K562 (cell line): ENCODE measurements around the gene NRCAM.

ENCODE experiments used
- CREM ChIP-seq: IDR thresholded peaks from 2 replicates; pipeline ENCODE4 v1.6.1; 2014; ENCODE audit warnings: antibody characterized with exemption, low read depth
- ESRRA ChIP-seq: fragments of 450-650 bp; IDR thresholded peaks from 2 replicates; pipeline ENCODE4 v1.6.1; 2014; ENCODE audit warnings: low read depth, mild to moderate bottlenecking, moderate library complexity, borderline replicate concordance
- EZH2 ChIP-seq: IDR thresholded peaks from 2 replicates; pipeline ENCODE4 v1.6.1; 2012; ENCODE audit warnings: low read depth, mild to moderate bottlenecking, inconsistent platforms, low read length, borderline replicate concordance
- HDAC6 ChIP-seq: IDR thresholded peaks from 2 replicates; pipeline ENCODE4 v1.6.1; 2012; ENCODE audit warnings: low read depth, mild to moderate bottlenecking, control low read depth, inconsistent platforms, low read length, moderate library complexity
- JUNB ChIP-seq: fragments of 450-650 bp; formaldehyde crosslinking; conservative IDR thresholded peaks from 2 replicates; pipeline ENCODE4 v1.4.0; 2020; ENCODE audit warnings: mild to moderate bottlenecking
- KLF16 ChIP-seq: IDR thresholded peaks from 2 replicates; pipeline ENCODE4 v1.6.1; 2016; ENCODE audit warnings: antibody characterized with exemption
- MAZ ChIP-seq, 2 experiments: fragments of 450-650 bp in 1 of 2; sonication (generic) in 1 of 2; formaldehyde crosslinking; IDR thresholded peaks in 1 of 2; conservative IDR thresholded peaks in 1 of 2; 2 replicates each; pipeline versions ENCODE4 v1.4.0 to v1.5.0; 2020; ENCODE audit warnings: mild to moderate bottlenecking in 1 of 2, missing genetic modification reagents in 1 of 2
- TEAD4 ChIP-seq, 2 experiments: sonication (generic) in 1 of 2; formaldehyde crosslinking in 1 of 2; IDR thresholded peaks; 2 replicates each; pipeline versions ENCODE4 v1.6.1 to v1.8.0; 2012 to 2022; ENCODE audit warnings: borderline replicate concordance in 1 of 2, inconsistent platforms in 1 of 2, low read length in 1 of 2, mild to moderate bottlenecking in 1 of 2, missing genetic modification reagents in 1 of 2
- ZNF174 ChIP-seq: fragments of 250-450 bp; sonication (Bioruptor Pico); IDR thresholded peaks from 2 replicates; pipeline ENCODE4 v1.4.0; 2020; ENCODE audit warnings: mild to moderate bottlenecking
- ZNF561 ChIP-seq: fragments of 450-650 bp; formaldehyde crosslinking; conservative IDR thresholded peaks from 2 replicates; pipeline ENCODE4 v1.4.0; 2020; ENCODE audit warnings: mild to moderate bottlenecking, moderate library complexity
- TF ChIP-seq, protein P1 (sequence below), 3 experiments: IDR thresholded peaks in 2 of 3; conservative IDR thresholded peaks in 1 of 3; 2 replicates each; pipeline ENCODE4 v1.5.1; 2011 to 2012; ENCODE audit warnings: low read length in 3 of 3, mild to moderate bottlenecking in 3 of 3, control low read depth in 2 of 3, improper control_type of control experiment in 1 of 3, inconsistent platforms in 1 of 3, low read depth in 1 of 3, mixed read lengths in 1 of 3, moderate library complexity in 1 of 3; ENCODE audit not compliant: insufficient read depth in 2 of 3
- TF ChIP-seq, protein P2 (sequence below), 2 experiments: fragments of 450-650 bp; IDR thresholded peaks; 2 replicates each; pipeline ENCODE4 v1.6.1; 2016; ENCODE audit warnings: mild to moderate bottlenecking in 2 of 2, borderline replicate concordance in 1 of 2, low read depth in 1 of 2, moderate library complexity in 1 of 2

DNA sequence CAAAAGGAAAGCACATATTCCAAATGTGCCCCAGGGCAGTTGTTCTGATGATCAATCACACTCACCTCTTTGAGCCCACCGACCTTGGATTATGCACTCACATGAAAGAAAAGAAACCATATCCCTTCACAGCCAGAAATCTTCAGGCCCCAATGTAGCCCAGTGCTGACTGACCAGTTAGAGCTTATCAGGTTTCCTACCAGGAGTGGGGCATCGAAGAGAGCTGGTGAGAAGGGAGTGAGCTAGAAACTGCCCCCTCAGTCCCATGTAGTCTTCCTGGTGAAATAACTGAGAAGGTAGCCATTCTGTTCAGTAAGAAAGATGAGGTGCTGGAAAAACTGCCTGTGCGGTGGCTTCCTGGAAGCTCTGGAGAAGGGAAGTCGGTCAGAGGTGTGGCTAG is 32.2 kb downstream of the NRCAM start:
- no peak for TF ChIP-seq EZH2
- TF ChIP-seq ZNF174 (CRISPR knock-in tag), result no peak
- TF ChIP-seq, protein P1, sequence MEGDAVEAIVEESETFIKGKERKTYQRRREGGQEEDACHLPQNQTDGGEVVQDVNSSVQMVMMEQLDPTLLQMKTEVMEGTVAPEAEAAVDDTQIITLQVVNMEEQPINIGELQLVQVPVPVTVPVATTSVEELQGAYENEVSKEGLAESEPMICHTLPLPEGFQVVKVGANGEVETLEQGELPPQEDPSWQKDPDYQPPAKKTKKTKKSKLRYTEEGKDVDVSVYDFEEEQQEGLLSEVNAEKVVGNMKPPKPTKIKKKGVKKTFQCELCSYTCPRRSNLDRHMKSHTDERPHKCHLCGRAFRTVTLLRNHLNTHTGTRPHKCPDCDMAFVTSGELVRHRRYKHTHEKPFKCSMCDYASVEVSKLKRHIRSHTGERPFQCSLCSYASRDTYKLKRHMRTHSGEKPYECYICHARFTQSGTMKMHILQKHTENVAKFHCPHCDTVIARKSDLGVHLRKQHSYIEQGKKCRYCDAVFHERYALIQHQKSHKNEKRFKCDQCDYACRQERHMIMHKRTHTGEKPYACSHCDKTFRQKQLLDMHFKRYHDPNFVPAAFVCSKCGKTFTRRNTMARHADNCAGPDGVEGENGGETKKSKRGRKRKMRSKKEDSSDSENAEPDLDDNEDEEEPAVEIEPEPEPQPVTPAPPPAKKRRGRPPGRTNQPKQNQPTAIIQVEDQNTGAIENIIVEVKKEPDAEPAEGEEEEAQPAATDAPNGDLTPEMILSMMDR (IDR thresholded peaks at IDR 0.05 in 2 of 3, conservative IDR thresholded peaks at IDR 0.05 in 1 of 3; ENCODE audit: insufficient read depth in 2 of 3, low read depth in 1 of 3, low read length in 3 of 3), result no peak
- TF ChIP-seq TEAD4 (IDR thresholded peaks at IDR 0.05; ENCODE audit: low read length), result no peak
- no peak for TF ChIP-seq TEAD4 (CRISPR knock-in tag; IDR thresholded peaks at IDR 0.05; ENCODE audit: borderline replicate concordance)
- TF ChIP-seq, protein P2, sequence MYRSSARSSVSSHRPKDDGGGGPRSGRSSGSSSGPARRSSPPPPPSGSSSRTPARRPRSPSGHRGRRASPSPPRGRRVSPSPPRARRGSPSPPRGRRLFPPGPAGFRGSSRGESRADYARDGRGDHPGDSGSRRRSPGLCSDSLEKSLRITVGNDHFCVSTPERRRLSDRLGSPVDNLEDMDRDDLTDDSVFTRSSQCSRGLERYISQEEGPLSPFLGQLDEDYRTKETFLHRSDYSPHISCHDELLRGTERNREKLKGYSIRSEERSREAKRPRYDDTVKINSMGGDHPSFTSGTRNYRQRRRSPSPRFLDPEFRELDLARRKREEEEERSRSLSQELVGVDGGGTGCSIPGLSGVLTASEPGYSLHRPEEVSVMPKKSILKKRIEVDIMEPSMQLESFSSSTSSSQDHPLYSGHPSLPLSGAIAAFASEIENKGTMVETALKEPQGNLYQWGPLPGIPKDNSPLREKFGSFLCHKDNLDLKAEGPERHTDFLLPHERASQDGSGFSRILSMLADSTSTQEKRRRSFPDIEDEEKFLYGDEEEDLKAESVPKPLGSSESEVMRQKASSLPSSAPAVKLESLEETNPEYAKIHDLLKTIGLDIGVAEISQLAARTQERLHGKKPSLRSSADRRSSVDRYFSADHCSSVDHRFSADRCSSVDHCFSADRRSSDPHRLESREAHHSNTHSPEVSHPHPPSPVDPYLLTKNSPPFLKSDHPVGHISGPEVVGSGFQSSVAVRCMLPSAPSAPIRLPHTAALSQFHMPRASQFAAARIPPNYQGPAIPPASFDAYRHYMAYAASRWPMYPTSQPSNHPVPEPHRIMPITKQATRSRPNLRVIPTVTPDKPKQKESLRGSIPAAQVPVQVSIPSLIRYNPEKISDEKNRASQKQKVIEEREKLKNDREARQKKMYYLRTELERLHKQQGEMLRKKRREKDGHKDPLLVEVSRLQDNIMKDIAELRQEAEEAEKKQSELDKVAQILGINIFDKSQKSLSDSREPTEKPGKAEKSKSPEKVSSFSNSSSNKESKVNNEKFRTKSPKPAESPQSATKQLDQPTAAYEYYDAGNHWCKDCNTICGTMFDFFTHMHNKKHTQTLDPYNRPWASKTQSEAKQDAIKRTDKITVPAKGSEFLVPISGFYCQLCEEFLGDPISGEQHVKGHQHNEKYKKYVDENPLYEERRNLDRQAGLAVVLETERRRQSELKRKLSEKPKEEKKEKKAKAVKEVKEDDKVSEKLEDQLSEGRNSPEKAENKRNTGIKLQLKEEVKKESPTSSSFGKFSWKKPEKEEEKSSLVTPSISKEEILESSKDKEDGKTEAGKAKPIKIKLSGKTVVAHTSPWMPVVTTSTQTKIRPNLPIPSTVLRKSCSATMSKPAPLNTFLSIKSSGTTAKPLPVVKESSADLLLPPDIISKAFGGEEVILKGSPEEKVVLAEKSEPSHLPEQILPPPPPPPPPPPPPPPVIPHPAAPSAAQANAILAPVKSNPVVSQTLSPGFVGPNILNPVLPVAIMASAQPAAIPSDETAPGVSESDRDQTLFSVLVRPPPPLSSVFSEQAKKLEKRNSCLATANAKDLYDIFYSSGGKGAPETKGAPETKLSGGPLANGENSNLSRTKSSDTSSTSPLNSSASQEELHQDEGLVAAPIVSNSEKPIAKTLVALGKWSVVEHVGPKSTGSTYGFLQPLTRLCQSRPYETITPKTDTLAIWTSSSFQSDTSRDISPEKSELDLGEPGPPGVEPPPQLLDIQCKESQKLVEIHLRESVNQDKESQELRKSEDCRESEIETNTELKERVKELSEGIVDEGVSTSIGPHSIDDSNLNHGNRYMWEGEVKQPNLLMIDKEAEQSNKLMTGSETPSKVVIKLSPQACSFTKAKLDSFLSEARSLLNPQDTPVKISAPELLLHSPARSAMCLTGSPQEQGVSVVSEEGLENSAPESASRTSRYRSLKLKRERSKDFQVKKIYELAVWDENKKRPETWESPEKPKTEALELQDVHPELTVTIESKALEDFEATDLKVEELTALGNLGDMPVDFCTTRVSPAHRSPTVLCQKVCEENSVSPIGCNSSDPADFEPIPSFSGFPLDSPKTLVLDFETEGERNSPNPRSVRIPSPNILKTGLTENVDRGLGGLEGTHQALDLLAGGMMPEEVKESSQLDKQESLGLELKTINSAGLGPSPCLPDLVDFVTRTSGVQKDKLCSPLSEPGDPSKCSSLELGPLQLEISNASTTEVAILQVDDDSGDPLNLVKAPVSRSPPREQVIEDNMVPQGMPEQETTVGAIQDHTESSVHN (IDR thresholded peaks at IDR 0.05; ENCODE audit: borderline replicate concordance in 1 of 2, low read depth in 1 of 2), result no peak
- TF ChIP-seq HDAC6, result no peak
- no peak for TF ChIP-seq KLF16
- no peak for TF ChIP-seq ZNF561 (CRISPR knock-in tag)
- no peak for TF ChIP-seq MAZ (CRISPR knock-in tag; conservative IDR thresholded peaks at IDR 0.05 in 1 of 2, IDR thresholded peaks at IDR 0.05 in 1 of 2)
- no peak for TF ChIP-seq CREM
- TF ChIP-seq JUNB (CRISPR knock-in tag), result no peak
- TF ChIP-seq ESRRA, result no peak
